ENCODE results near the gene DENND10.

GRCh38 chr10:119166564-119166963, 62.7 kb downstream of the DENND10 start:
- TF ChIP-seq POLR2A (IDR thresholded peaks at IDR 0.05): no peak
- TF ChIP-seq CTCF (IDR thresholded peaks at IDR 0.05 in 4 of 5, conservative IDR thresholded peaks at IDR 0.05 in 1 of 5): no peak

Data from gastrocnemius medialis (tissue), 4 donors.